Fibroblast of skin of right biceps (primary cell): ENCODE data around the gene VSNL1.

ENCODE experiments used
- DNase-seq: peaks from one replicate; pipeline ENCODE4 v3.0.0-alpha.2; 2013

The VSNL1 gene

GRCh38 chr2:17583646-17584045, 43.1 kb downstream of the VSNL1 start:
- DNase-seq: no peak

GRCh38 chr2:17584689-17585088, 44.2 kb downstream of the VSNL1 start:
- no peak for DNase-seq

- DNase-seq: no peak
Measured at GRCh38 chr2:17587469-17587868, 47.0 kb downstream of the VSNL1 start.

GRCh38 chr2:17588031-17588430, 47.5 kb downstream of the VSNL1 start:
- DNase-seq: no peak

- DNase-seq: no peak
Measured at GRCh38 chr2:17589406-17590035, 49.0 kb downstream of the VSNL1 start.

- no peak for DNase-seq
Measured at GRCh38 chr2:17590342-17590911, 49.9 kb downstream of the VSNL1 start.

GRCh38 chr2:17591846-17592245, 51.4 kb downstream of the VSNL1 start:
- no peak for DNase-seq

GRCh38 chr2:17592731-17593409, 52.4 kb downstream of the VSNL1 start:
- no peak for DNase-seq

- no peak for DNase-seq
Measured at GRCh38 chr2:17593445-17593840, 52.9 kb downstream of the VSNL1 start.

GRCh38 chr2:17593841-17594491, 53.5 kb downstream of the VSNL1 start:
- DNase-seq: no peak

- DNase-seq: peak; percentile 64
Measured at GRCh38 chr2:17594533-17595401, 54.3 kb downstream of the VSNL1 start.

GRCh38 chr2:17599617-17600016, 59.1 kb downstream of the VSNL1 start:
- no peak for DNase-seq

- DNase-seq: no peak
Measured at GRCh38 chr2:17600556-17601204, 60.2 kb downstream of the VSNL1 start.

GRCh38 chr2:17604050-17604449, 63.6 kb downstream of the VSNL1 start:
- DNase-seq: no peak

- DNase-seq: peak; percentile 23
Measured at GRCh38 chr2:17605696-17606095, 65.2 kb downstream of the VSNL1 start.

GRCh38 chr2:17606851-17607250, 66.4 kb downstream of the VSNL1 start:
- no peak for DNase-seq

GRCh38 chr2:17607379-17607778, 66.9 kb downstream of the VSNL1 start:
- no peak for DNase-seq

- DNase-seq: no peak
Measured at GRCh38 chr2:17608251-17608650, 67.8 kb downstream of the VSNL1 start.

- DNase-seq: peak; percentile 37
Measured at GRCh38 chr2:17610521-17610920, 70.0 kb downstream of the VSNL1 start.

GRCh38 chr2:17611036-17611435, 70.5 kb downstream of the VSNL1 start:
- DNase-seq: no peak

- DNase-seq: no peak
Measured at GRCh38 chr2:17614174-17614930, 73.9 kb downstream of the VSNL1 start.

- DNase-seq: no peak
Measured at GRCh38 chr2:17615147-17615546, 74.7 kb downstream of the VSNL1 start.
